GM04504 (cell line): ENCODE results near the gene TMEM61.

Experiments
- DNase-seq: peaks from one replicate; pipeline ENCODE4 v3.0.0-alpha.2; 2012; ENCODE audit warnings: low read depth

Gene TMEM61

DNA sequence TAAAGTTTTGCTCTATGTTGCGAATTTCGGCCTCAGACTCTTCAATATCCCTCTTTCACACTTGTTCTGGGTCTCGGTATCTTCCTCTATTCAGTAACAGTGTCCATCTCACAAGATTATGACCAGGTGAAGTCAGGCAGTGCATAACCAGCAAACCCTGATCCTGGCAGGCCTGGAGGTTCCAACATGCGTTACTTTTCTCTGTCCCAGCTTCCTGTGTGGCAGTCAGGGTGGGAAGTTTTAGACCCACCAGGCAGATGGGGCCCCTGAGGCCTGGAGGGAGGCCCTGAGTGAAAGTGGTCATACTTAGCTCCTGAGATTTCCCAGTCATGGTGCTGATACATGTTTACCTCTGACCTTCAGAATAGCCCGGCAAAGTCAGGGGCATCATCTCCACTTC lies 5.1 kb downstream of the TMEM61 start:
- no peak for DNase-seq

DNA sequence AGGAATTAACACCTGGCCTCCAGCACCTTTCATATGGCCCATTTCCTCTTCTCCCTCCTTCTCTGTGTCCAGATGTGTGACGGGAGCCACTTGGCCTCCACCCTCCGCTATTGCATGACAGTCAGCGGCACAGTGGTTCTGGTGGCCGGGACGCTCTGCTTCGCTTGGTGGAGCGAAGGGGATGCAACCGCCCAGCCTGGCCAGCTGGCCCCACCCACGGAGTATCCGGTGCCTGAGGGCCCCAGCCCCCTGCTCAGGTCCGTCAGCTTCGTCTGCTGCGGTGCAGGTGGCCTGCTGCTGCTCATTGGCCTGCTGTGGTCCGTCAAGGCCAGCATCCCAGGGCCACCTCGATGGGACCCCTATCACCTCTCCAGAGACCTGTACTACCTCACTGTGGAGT lies 5.6 kb downstream of the TMEM61 start:
- DNase-seq, result no peak

DNA sequence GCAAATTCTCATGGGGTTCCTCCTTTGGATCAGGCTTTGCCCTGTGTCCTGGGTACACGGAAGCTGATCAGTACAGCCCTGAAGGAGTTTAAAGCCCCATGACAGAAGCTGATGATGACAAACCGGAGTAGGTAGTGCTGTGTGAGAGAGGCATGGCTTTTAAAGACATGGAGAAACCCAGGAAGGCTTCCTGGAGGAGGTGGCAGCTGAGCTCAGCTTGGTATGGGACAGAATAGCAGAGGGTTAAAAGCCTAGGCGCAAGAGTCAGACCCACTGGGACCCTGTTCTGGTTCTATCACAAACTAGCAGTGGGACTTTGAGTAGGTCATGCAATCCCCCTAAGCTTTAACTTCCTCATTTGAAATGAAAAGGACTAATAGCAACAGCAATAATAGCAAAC lies 6.1 kb downstream of the TMEM61 start:
- no peak for DNase-seq

DNA sequence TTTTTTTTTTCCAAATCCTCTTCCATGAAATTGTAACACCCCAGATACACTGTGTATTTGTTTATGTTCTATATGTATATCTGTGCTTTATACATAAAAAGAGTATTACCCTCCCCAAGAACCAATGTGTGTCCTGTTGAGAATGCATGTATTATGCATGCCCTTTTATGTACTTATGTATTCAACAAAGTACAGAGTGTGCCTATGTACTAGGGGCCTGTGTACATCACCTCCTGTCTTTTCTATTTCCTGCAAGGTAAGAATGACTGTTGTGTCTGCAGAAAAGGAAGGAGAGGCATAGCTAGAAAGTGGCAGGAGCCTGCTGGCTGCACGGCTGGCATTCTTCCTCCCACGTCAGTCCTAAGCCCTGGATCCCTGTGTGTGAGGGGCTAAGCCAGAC lies 7.0 kb downstream of the TMEM61 start:
- no peak for DNase-seq

DNA sequence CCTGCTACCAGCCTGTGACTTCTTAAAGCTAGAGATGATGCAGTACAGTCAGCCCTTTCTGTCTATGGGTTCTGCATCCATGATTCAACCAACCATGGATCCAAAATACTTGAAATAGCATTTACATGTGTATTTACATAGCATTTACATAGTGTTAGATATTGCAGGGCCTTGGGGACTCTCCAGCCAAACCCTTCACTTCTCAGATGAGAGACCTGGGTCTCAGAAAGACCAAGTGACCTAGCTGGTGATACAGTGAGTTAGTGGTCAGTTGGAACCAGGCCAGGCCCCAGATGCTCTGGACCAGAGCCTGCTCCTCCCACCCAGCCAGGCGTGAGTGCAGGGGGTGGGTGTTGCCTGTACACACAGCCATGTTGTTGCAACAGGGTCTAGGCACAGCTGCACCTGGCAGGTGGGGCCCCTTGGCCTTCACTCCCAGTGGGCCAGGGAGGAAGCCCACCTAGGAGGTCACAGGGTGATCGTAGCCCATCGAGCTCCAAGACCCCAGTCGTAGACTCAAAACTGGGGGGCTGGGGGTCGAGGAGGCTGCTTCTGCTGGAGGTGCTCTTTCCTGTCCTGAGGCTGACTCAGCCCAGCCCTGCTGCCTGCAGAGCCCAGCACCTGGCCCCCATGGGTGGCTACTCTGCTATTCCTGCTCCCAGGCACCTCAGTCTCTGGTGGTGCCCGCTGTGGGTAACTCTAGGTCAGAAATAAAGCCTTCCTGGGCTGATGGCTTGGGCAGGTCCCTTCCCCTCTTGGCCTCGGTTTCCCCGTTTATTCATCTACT lies 7.7 kb downstream of the TMEM61 start:
- no peak for DNase-seq

DNA sequence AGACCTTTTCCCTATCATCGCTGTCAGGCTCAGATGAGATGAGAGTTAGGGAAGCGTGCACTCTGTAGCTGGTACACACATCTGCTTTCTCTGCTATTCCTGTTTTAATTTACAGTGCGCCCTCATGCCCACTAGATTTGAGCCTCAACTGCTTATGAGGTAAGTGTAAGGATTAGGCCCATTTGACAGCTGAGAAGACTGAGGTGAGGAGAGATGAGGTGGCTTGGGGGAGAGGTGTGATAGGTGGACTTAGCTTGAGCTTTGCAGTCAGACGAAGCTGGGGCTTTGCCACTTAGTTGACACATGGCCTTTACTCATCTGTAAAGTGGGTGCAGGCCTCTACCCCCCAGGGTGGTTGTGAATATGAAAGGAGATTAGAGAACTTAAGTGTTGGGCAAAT lies 8.5 kb downstream of the TMEM61 start:
- DNase-seq, result no peak

DNA sequence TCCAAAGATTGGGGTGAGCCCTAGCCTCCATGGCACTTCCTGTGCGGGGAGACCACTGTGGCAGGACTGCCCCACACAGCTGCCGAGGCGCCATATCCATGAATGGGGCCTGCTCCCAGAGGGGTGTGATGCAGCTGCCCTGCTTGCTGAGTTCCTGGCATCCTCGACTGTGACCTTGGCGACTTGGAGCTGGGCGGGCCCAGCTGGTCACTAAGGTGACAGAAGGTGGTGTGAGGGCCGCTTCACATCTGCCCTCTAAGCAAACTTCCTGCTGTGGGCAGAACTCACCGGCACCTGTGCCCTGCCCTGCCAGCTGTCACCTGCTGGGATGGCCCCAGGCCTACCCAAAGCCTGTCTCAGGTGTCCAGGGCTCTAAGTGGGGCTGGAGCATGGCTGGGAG lies 9.0 kb downstream of the TMEM61 start:
- no peak for DNase-seq

DNA sequence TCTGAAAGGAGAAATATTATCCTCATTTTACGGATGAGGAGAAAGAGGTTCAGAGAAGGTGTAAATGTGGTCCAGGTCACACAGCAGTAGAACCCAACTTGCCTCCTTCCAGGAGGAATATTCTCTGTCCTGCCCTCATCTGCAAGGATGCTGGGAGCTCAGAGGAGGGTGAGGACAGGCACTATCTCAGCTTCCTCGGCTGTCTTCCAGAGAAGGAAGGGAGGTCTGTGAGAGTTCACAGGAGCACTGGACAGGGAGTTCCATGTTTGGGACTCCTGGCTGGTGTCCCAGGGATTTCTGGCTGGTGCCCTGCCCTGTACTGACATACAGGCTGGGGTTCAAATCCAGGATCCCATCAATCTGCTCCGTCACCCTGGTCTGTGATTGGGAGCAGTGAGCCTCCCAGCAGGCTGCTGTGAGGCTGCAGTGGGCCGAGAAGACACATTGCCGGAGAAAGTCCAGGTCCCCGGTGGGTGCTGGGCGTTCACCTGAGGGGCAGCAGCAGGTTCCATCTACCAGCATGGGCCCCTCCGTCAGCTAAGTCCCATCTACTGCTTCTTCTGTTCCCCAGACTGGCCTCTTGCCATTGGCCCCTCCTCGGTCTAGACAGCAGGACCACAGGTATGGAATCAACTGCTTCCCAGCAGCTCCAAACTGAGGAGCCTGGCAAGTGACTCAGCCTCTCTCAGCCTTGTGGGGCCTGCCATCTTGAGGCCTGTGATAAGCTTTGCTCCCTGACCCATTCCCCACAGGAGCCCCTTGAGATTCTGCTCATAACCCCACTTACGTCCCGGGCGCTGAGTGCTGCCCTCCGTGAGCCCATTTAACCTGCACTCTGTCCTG lies 9.8 kb downstream of the TMEM61 start:
- no peak for DNase-seq

DNA sequence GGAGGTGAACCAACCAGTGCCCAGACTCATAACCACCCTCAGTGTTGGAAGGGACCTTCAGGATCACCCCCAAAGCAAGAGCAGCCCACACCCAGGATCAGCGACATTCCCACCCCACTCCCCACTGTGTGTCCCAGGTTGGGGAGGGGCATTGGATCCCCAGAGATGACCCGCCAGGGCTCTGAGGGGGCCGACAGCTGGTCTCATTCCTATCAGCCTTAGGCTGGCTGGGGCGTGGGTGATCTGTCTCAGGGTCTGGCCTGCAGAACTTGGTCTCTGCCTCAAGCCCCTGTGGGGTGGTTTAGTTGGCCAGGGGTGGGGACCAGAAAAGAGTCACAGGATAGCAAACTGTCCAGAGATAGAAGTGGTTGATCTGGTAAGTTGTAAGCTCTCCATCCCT lies 10.5 kb downstream of the TMEM61 start:
- no peak for DNase-seq

DNA sequence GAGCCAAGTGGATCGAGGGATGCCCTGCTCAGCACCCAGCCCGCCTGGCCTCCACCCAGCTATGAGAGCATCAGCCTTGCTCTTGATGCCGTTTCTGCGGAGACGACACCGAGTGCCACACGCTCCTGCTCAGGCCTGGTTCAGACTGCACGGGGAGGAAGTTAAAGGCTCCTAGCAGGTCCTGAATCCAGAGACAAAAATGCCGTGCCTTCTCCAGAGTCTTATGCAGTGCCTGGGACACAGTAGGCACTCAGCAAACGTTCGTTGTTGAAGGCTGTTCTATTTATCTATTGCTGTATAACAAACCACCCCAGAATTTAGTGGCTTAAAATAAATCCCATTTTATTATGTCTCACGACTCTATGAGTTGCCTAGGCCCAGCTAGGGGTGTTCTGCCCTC lies 11.5 kb downstream of the TMEM61 start:
- no peak for DNase-seq

DNA sequence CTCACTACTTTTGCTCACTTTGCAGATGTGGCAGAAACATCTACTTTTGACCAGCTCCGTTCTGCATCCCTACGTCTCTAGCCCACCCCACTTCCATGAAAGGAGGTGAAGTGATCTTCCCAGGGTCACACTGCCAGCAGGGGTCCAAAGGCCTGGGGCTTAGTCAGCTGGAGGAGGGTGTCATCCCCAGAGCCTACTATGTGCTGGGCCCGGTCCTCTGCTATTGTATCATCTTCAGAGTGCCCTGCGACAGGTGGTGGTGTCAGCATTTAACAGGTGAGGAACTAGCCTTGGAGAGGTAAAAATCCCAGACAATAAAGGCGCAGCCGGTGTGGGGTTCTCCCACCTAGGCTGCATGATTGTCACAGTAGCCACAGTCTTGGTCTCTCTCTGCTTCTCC lies 12.7 kb downstream of the TMEM61 start:
- DNase-seq, result no peak

DNA sequence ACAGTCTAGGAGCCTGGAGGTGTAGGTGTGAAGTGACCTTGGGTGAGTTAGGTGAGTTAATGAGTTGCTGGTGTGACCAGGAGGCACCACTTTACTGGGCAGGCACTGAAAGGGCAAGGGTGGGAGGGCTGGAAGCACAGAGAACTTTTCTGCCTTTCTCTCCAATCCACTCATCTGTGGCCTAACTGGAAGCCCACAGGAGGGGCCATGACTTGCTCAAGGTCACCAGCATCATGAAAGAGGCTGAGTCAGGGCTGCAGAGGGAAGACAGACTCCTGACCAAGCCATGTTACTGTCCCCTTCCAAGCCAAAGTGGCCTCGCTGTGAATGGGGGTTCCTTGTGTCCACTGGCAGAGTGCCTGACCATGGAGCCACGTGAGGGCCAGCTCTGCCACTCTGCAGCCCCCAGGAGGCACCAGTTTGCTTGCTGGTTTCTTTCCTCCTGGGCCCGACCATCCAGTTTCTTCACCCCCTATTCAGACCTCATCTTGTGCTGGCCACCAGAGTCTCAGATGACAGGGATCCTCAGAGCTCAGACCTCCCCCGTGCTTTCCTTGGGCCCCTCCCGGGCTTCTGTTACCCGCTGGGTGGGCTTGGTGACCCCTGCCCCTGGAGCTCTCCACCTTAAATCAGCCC lies 14.0 kb downstream of the TMEM61 start:
- DNase-seq, result no peak

DNA sequence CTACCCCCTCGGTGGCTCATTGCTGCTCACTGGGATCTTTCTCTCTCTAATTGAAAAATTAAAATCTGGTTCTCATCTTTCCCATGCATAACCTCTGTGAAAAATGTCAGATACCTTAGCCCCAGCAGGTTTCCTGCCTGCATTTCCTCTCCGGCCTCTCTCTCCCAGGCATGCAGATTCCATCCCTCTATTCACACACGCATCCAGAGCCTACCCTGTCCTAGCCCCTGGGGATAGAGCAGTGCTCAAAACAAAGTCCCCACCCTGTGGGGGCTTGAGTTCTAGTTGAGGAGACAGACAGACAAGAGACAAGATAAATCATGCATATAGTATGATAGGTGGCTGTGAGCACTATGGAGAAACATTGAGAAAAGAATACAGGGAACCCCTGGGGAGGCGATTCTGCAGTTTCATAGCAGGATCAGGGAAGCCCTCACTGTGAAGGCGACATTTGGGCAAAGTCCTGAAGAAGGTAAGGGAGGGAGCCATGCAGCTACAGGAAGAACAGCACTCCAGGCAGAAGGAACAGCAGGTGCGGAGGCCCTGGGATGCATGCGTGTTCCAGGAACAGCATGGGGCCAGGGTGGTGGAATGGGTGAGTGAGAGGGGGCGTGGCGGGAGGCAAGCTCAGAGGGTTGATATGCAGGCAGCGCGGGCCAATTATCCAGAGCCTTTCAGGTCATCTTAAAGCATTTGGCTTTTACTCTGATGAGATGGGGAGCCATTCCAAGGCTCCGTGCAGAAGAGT lies 14.8 kb downstream of the TMEM61 start:
- no peak for DNase-seq

DNA sequence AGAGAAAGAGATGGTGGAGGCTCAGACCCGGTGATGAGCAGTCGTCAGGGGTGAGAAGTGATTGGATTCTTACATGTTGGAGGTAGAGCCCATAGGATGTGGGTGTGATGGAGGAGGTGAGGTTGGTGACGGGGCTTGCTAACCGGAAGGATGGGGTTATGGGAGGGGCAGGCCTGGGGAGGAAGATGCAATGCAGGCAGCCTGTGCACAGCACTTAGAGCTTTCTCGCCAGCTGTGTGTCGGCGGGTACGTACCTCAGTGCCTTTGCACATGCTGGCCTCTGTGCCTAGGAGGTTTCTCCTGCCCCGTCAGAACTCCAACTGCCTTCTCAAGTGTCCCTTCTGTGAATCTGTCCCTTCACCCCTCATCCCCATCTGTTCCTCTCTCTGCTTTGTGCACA lies 15.4 kb downstream of the TMEM61 start:
- DNase-seq, result no peak

DNA sequence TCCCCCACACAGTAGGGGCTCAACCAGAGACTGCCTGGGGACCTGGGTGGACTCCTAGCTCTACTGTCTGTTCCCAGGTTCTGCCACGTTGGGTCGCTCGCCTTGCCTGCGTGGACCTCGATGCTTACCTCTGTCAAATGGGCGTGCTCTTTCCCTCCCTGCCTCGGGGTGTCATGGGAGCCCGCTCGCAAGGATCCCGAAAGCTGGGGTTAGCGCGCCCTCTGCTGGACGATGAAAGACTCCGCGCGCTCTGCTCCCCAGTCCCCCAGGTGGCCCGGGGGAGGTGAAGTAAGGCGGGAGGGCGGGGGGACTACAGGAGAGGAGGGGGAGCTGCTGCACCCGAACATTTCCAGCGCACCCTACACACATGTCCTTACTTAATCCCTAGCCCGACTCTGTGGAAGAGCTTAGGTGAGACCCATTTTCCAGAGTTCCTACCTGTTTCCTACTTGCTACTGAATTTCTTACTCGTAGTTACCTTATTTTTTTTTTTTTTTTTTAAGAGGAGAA lies 16.0 kb downstream of the TMEM61 start:
- no peak for DNase-seq

DNA sequence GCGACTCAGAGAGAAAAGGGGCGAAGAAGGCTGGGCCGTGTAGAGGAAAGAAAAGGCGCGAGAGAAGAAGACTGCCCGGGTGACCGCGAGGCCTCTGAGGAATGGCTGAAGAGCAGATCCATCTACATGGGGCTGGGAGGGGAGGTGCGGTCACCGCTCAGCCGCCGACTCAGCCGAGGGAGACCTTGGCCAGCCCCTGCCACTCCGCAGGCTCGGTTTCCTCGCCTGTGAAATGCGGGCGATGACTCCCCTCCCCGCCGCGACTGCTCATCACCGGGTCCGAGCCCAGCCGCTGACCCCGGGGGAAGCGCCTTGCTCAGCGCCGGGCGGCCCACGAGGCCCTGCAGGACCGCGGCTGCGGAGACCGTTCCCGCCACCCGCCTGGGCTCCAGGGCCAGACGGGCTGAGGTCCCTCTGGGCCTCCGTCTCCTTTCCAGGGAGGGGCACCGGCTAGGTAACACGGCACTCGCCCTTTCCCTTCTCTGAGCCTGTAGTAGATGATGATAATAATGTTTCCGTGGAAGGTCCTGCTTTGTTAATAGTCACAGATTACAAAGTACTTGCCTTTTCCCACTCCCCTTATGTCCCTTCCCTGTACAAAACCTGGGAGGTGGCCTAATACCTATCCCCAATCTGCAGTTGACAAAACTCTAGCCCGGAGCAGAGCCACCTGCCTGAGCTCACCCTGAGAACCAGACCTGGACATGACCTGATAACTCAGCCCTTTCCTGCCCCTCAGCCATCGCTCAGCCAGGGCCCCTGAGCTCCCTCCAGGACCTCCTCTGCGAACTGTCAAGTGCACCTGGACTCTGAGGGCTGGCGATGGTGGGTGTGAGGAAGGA lies 16.7 kb downstream of the TMEM61 start:
- DNase-seq, result no peak

DNA sequence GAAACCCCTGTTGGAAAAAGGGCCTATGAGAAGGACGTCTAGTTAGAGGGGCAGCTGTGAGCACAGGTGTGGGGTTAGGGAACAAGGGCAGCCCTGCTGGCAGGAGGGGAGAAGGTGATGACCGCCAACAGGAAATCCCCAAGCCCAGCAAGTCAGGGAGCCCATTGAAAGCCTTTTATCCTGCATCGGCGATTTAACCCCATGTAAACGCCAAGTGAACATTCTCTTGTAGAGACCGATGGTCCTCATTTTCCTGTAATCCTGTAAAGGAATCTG lies 17.2 kb downstream of the TMEM61 start:
- DNase-seq, result no peak

DNA sequence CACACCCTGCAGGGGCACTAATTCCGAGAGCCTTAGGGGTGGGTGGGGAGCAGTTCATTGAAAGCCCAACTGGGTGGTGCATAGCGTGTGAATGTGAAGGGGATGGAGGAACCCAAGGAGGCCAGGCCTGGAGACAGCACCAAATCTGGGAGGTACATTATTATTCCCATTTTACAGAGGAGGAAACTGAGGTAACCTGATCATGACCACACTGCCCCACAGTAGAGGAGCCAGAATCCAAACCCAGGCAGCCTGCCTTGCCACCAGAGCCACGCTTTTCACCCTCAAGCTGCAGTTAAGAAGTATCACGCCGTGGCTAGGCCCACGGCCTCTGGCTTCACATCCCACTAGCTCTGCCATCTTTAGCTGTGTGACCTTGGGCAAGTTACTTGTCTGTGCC lies 17.7 kb downstream of the TMEM61 start:
- DNase-seq, result no peak

DNA sequence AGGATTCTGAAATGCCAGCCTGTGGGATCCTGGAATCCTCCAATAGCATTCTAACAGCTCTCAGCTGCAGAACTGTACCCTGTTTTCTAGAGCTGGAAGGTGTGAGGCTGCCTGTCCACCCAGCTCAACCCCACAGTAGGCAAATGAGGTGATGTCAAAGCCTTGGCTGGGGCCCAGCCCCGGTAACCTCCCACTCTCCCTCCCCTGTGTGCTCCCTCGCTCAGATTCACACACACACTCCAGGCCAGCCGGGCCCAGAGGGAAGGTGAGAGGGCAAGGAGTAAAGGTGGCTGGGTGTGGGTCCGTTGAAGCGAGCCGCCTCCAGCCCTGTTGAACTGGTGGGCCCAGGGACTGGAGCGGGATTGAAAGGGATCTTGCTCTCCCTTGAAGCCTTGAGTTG lies 18.2 kb downstream of the TMEM61 start, which contains the start of gene BSND:
Gene BSND (plus strand): TSS at position 257 of the 400 bp plus-strand sequence. CDS start 254 bp downstream, outside the sequence.
- no peak for DNase-seq

DNA sequence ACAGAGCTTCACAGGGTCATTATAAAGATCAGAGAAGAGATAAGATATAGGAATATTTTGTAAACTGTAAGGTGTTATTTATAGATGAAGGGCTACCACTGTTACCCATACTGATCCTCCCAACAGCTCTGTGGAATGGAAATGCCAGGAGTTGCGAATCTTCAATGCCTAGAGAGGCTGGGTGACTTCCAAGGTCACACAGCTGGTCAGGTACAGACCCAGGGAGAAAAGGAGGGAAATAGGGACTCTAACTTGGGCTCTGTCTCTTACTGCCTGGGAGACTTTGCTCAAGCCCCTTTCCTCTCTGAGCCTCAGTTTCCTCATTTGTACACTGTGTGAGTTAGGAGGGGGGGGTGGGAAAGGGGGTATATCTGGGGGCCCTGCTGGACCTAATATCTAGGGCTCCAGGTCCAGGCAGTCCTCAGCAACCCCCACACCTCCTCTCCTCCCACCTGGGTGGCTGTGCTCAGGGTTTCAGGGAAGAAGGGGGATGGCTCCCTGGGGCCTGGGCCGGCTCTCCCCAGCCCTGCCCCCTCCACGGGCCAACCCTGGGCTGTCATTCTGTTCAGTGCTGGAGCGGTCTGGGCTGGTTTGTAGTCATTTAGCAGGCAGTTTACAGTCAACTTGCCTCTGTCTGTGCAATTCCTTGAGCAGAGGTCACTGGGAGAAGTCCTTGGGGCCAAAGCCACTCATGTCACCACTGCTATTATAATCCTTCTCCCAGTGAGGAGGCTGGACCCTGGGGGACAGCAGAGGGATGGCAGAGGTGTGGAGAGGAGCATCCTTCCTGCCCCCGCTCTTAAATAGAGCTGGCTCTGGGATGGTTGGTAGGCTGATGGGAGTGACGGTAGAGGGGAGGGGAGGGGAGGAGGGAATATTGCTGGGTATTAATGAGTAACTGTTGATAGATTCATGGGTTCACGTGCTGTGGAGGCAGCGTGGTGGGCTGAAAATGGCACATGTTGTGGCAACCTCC lies 20.0 kb downstream of the TMEM61 start:
- no peak for DNase-seq
